HG02973 (cell line): Measurements from ENCODE around the gene MTG1.
A peak's percentile ranks its signal among the peaks of the same experiment; 100 is the strongest.
"Not testable (repeated sequence)": the region's sequence is repeated elsewhere in the genome, so short reads cannot be mapped to it uniquely, and the experiment has no call there.

Source experiments
- ATAC-seq: cut with Tn5 transposase; IDR thresholded peaks from one replicate; pipeline ENCODE4 v1.9.1; 2021; ENCODE audit warnings: moderate library complexity; ENCODE audit not compliant: unreplicated experiment

The MTG1 gene

GRCh38 chr10:133396035-133396624 is 2.2 kb downstream of the MTG1 start:
- no peak for ATAC-seq

- no peak for ATAC-seq
Measured at GRCh38 chr10:133397938-133398337, 4.0 kb downstream of the MTG1 start.

GRCh38 chr10:133399123-133399601 is 5.2 kb downstream of the MTG1 start:
- ATAC-seq: no peak

GRCh38 chr10:133400624-133401424 is 6.9 kb downstream of the MTG1 start:
- ATAC-seq: peak; percentile 50

GRCh38 chr10:133401500-133401899 is 7.5 kb downstream of the MTG1 start:
- ATAC-seq: peak; percentile 8

- ATAC-seq: no peak
Measured at GRCh38 chr10:133401981-133402725, 8.2 kb downstream of the MTG1 start.

GRCh38 chr10:133403359-133403758 is 9.4 kb downstream of the MTG1 start:
- no peak for ATAC-seq

- no peak for ATAC-seq
Measured at GRCh38 chr10:133403784-133404183, 9.8 kb downstream of the MTG1 start.

GRCh38 chr10:133405272-133405671 is 11.3 kb downstream of the MTG1 start:
- ATAC-seq: no peak

- no peak for ATAC-seq
Measured at GRCh38 chr10:133405844-133406527, 12.0 kb downstream of the MTG1 start.

- ATAC-seq: no peak
Measured at GRCh38 chr10:133411523-133412380, 17.8 kb downstream of the MTG1 start.

GRCh38 chr10:133412381-133412711 is 18.4 kb downstream of the MTG1 start:
- no peak for ATAC-seq

- not testable (repeated sequence) for ATAC-seq
Measured at GRCh38 chr10:133414401-133414800, 20.4 kb downstream of the MTG1 start.

- ATAC-seq: no peak
Measured at GRCh38 chr10:133415752-133416151, 21.8 kb downstream of the MTG1 start.

GRCh38 chr10:133418289-133418993 is 24.5 kb downstream of the MTG1 start:
- ATAC-seq: no peak

GRCh38 chr10:133419211-133419950 is 25.4 kb downstream of the MTG1 start:
- ATAC-seq: no peak

GRCh38 chr10:133420028-133420427 is 26.1 kb downstream of the MTG1 start:
- no peak for ATAC-seq

- ATAC-seq: no peak
Measured at GRCh38 chr10:133420579-133420978, 26.6 kb downstream of the MTG1 start.
